ENCODE measurements around the gene ZNF827.

ZNF827 gene

GRCh38 chr4:145868637-145869409 lies 69.8 kb downstream of the ZNF827 start:
- in situ Hi-C loops (cut with HindIII; ENCODE audit: low sequenced_read_pairs): no loop called here

GRCh38 chr4:145867406-145867805 lies 71.2 kb downstream of the ZNF827 start:
- in situ Hi-C loops (cut with HindIII; ENCODE audit: low sequenced_read_pairs): no loop called here

GRCh38 chr4:145866991-145867390 lies 71.6 kb downstream of the ZNF827 start:
- in situ Hi-C loops (cut with HindIII; ENCODE audit: low sequenced_read_pairs): no loop called here

- in situ Hi-C loops (cut with HindIII; ENCODE audit: low sequenced_read_pairs): no loop called here
Observed at GRCh38 chr4:145865274-145865941, 73.2 kb downstream of the ZNF827 start.

GRCh38 chr4:145863191-145863590 lies 75.4 kb downstream of the ZNF827 start:
- in situ Hi-C loops (cut with HindIII; ENCODE audit: low sequenced_read_pairs): no loop called here

GRCh38 chr4:145861336-145862318 lies 77.0 kb downstream of the ZNF827 start:
- in situ Hi-C loops (cut with HindIII; ENCODE audit: low sequenced_read_pairs): no loop called here

GRCh38 chr4:145860897-145861296 lies 77.7 kb downstream of the ZNF827 start:
- in situ Hi-C loops (cut with HindIII; ENCODE audit: low sequenced_read_pairs): no loop called here

GRCh38 chr4:145860446-145860845 lies 78.2 kb downstream of the ZNF827 start:
- in situ Hi-C loops (cut with HindIII; ENCODE audit: low sequenced_read_pairs): no loop called here

- in situ Hi-C loops (cut with HindIII; ENCODE audit: low sequenced_read_pairs): no loop called here
Observed at GRCh38 chr4:145859926-145860325, 78.7 kb downstream of the ZNF827 start.

- in situ Hi-C loops (cut with HindIII; ENCODE audit: low sequenced_read_pairs): no loop called here
Observed at GRCh38 chr4:145859426-145859825, 79.2 kb downstream of the ZNF827 start.

GRCh38 chr4:145852256-145852839 lies 86.3 kb downstream of the ZNF827 start:
- in situ Hi-C loops (cut with HindIII; ENCODE audit: low sequenced_read_pairs): no loop called here

- in situ Hi-C loops (cut with HindIII; ENCODE audit: low sequenced_read_pairs): no loop called here
Observed at GRCh38 chr4:145851511-145852201, 87.0 kb downstream of the ZNF827 start.

GRCh38 chr4:145847764-145848163 lies 90.9 kb downstream of the ZNF827 start:
- in situ Hi-C loops (cut with HindIII; ENCODE audit: low sequenced_read_pairs): no loop called here

- in situ Hi-C loops (cut with HindIII; ENCODE audit: low sequenced_read_pairs): no loop called here
Observed at GRCh38 chr4:145845118-145845517, 93.5 kb downstream of the ZNF827 start.

- in situ Hi-C loops (cut with HindIII; ENCODE audit: low sequenced_read_pairs): no loop called here
Observed at GRCh38 chr4:145843639-145844038, 95.0 kb downstream of the ZNF827 start.

GRCh38 chr4:145843148-145843547 lies 95.5 kb downstream of the ZNF827 start:
- in situ Hi-C loops (cut with HindIII; ENCODE audit: low sequenced_read_pairs): no loop called here

- in situ Hi-C loops (cut with HindIII; ENCODE audit: low sequenced_read_pairs): no loop called here
Observed at GRCh38 chr4:145842224-145842887, 96.3 kb downstream of the ZNF827 start.

GRCh38 chr4:145840801-145841200 lies 97.8 kb downstream of the ZNF827 start:
- in situ Hi-C loops (cut with HindIII; ENCODE audit: low sequenced_read_pairs): no loop called here

- in situ Hi-C loops (cut with HindIII; ENCODE audit: low sequenced_read_pairs): no loop called here
Observed at GRCh38 chr4:145840162-145840768, 98.4 kb downstream of the ZNF827 start.

All from endothelial cell of hepatic sinusoid (primary cell).